Measurements from ENCODE around the gene KRTCAP2.

- TF ChIP-seq CTCF (IDR thresholded peaks at IDR 0.05), result no peak
- no peak for TF ChIP-seq POLR2A (IDR thresholded peaks at IDR 0.05)
- TF ChIP-seq EP300 (IDR thresholded peaks at IDR 0.05), result no peak
These were observed 24.9 kb upstream of the KRTCAP2 start for GRCh38 chr1:155197901-155198546.
